ENCODE results near the gene UAP1L1. TPM values are rescaled to one million over a fixed set of nuclear protein-coding genes. Genes with fewer than 3 reads are reported as not detected.

The UAP1L1 gene
- total RNA-seq, 1 donor: 16.0 TPM

DNA sequence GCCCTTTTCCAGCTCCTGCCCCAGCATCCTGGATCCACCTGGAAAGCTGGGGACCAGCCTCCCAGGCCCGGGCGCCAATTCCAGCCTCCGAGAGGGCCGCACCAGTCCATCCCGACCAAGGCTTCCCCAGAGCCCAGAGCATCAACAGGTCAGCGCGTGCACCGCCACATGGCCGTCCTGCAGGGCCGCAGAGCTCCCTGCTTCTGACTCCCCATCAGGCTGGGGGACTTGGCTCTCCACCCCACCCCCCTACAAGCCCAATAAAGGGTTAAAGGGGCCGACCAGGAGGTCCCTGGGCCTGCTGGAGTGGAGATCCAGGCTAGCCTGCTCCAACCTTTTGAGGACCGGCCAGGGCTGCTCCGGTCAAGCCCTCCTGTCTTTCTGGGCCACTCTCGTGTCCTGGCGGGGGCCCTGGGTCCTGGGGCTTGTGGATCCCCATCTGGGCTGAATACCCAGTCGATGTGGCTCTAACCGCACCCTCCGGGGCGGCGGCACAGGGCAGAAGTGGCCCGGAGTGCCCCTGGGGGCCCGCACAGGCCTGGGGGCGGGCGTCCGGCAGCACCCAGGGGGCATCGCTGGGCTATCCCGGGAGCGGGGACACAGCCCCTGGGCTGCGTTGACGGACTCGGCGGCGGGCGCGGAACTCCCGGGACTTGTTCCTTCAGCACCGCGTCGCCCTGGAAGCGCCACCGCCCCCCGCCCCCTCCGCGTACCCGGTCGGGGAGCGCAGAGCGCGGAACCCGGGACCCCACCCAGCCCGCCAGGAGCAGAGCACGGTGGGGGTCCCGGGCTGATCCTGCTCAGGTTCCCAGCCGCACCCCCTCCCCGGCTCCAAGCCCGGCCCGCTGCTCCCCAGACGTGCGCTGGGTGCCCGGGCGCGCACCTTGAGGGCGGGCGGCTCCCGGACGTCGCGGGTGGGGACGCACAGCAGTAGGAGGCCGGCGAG is 24.0 kb upstream of the UAP1L1 start:
- no peak overlapping the region for H3K4me3 ChIP-seq (ENCODE audit: low read depth, low read length)
- DNase-seq (ENCODE audit: low read depth): no peak
- TF ChIP-seq, protein P1, sequence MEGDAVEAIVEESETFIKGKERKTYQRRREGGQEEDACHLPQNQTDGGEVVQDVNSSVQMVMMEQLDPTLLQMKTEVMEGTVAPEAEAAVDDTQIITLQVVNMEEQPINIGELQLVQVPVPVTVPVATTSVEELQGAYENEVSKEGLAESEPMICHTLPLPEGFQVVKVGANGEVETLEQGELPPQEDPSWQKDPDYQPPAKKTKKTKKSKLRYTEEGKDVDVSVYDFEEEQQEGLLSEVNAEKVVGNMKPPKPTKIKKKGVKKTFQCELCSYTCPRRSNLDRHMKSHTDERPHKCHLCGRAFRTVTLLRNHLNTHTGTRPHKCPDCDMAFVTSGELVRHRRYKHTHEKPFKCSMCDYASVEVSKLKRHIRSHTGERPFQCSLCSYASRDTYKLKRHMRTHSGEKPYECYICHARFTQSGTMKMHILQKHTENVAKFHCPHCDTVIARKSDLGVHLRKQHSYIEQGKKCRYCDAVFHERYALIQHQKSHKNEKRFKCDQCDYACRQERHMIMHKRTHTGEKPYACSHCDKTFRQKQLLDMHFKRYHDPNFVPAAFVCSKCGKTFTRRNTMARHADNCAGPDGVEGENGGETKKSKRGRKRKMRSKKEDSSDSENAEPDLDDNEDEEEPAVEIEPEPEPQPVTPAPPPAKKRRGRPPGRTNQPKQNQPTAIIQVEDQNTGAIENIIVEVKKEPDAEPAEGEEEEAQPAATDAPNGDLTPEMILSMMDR (IDR thresholded peaks at IDR 0.05; ENCODE audit: insufficient read depth, low read depth, low read length): no peak

DNA sequence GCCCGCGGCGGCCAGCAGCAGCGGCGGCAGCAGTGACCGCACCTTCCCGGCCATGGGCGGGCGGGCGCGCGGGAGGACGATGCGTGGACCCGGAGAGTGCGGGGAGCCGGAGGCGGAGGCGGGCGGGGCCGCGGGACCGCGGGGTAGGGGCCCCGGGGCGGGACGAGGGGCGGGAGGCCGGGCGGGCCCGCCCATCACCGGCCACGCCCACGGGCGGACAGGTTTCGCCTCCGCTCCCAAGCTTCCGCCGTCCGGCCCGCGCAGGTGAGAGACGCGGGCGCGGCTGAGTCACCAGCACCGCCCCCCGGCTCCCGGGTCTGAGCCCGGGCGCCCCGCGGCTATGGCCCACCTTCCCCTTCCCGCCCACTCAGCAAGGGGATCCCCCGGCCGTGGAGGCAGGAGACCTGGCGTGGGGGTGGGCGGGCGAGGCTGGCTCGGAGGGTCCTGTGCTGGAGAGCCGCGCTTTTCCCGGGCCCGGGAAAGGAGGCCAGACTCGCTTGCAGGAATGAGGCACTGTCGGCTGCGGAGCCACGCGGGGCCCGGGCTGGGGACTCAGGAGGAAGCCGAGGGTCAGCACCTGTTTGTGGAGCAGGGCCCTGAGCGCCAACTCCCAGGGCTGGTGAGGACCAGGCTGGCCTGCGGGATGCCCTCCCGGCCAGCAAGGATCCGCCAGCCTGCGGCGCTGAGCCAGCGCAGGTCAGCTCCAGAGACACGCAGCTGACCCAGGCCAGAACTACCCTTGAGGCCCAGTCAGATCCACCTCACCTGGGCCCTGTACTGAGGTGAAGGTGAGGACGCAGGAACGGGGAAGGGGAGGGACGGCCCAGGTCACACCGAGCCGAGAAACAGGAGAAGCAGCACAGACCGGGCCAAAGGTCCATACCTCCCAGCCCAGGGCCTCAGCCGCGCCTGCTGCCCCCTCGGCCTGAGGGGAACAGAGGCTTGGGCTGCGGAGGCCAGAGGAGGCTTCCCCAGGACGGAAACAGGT is 23.1 kb upstream of the UAP1L1 start, which contains the start of gene ENTPD2:
TSS of gene ENTPD2 (minus strand) at position 118 of the 988 bp plus-strand sequence. CDS start at position 54, 64 bp downstream.
- TF ChIP-seq, protein P1 (IDR thresholded peaks at IDR 0.05; ENCODE audit: insufficient read depth, low read depth, low read length): no peak
- no peak for DNase-seq (ENCODE audit: low read depth)
- H3K4me3 ChIP-seq (ENCODE audit: low read depth, low read length): no peak within 1 kb of the TSS

DNA sequence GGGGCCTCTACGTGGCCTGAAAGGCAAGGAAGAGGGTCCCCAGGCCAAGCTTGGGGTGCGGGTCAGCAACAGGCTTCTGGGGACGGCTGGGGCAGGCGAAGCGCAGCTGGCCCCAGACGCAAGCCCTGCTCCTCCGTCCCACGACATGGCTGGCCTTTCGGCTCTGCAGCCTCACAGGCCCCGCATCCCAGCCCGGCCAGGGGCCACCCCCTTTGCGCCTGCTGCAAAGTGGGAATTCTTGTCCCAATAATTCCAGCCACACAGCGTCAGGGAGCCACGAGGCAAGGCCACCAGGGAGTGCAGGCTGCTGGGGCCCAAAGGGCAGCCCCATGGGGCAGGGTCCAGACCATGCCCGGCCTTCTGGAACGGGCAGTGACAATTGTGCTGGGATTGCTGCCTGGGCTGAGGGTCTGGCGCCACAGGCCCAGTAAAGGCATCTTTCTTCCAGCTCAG is 22.4 kb upstream of the UAP1L1 start:
- DNase-seq (ENCODE audit: low read depth): no peak
- no peak overlapping the region for H3K4me3 ChIP-seq (ENCODE audit: low read depth, low read length)
- TF ChIP-seq, protein P1 (IDR thresholded peaks at IDR 0.05; ENCODE audit: insufficient read depth, low read depth, low read length): no peak

DNA sequence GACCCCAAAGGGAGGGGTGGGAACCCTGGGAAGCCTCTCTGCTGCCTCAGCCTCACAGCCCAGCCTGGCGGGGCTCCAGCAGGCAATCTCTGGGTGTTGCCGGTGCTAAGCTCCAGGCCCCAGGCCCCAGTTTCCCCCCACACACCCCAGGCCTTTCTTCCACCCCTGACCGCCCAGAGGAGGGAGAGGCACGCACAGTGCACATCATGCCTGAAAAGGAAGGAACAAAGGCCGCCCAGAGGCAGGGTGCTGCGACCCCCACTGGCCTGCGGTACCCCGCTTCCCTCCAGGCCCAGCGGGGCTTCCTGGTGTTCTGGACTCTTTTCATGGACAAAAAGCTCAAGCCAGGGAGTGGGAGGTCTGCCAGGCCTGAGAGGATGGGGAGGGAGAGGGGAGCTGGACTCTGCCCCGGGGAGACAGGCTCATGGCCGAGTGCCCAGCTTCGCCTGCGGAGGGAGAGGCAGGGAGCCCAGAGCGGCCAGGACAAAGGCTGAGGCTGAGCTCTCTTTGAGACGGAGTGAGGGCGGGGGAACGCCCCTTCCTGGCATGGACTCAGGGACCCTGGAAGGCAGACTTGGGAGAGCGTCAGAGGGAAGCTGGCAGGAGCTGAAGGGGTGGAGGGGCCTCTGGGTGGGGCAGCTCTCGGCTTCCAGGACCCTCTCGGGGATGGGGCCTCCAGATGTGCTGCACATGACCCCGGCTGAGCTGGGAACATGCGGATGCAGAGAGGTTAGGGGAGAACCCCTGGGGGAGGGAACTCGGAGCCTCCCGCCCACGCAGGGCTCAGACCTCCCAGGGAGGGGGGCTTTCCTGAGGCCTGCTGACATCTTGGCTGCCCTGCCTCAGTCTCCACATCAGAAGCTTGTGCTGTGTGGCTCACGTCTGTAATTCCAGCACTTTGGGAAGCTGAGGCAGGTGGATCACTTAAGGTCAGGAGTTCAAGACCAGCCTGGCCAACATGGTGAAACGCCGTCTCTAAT is 21.6 kb upstream of the UAP1L1 start:
- peak; percentile 53 for DNase-seq (ENCODE audit: low read depth)

DNA sequence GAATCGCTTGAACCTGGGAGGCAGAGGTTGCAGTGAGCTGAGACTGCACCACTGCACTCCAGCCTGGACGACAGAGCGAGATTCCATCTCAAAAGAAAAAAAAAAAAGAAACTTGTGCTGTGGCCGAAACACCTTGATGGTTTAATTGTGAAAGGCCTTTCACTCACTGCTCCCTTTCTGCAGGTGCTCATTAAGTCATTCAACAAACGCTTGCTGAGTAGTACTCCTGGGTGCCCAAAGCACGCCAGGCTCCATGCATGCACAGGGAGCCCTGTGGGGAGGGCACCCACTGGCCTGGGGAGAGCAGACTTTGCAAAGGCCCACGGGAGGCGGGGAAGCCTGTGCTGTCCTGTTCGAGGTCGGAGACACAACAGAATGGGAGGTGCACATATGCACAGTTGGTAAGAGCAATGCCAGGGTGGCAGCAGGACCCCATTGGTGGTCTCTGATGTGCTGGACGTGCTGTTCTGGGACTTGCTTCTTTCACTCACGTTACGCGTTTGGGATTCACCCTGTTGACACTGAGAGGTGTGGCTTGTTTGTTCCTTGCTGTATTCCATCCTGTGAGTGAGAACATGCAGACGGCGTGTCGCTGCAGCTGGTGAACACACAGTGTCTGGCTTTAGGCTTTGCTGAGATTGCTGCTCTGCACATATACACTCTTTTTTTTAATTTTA is 20.4 kb upstream of the UAP1L1 start:
- TF ChIP-seq, protein P1 (IDR thresholded peaks at IDR 0.05; ENCODE audit: insufficient read depth, low read depth, low read length): no peak
- no peak for DNase-seq (ENCODE audit: low read depth)
- no peak overlapping the region for H3K4me3 ChIP-seq (ENCODE audit: low read depth, low read length)

More for the DNA sequence above, 21.6 kb upstream of the UAP1L1 start:
- H3K4me3 ChIP-seq (ENCODE audit: low read depth, low read length): no peak overlapping the region
- TF ChIP-seq, protein P1 (IDR thresholded peaks at IDR 0.05; ENCODE audit: insufficient read depth, low read depth, low read length): no peak
